HG03175 (cell line): ENCODE measurements around the gene TBCEL.

Source experiments
- ATAC-seq: cut with Tn5 transposase; IDR thresholded peaks from one replicate; pipeline ENCODE4 v1.9.1; 2021; ENCODE audit warnings: mild to moderate bottlenecking, moderate library complexity; ENCODE audit not compliant: unreplicated experiment

TBCEL gene

DNA sequence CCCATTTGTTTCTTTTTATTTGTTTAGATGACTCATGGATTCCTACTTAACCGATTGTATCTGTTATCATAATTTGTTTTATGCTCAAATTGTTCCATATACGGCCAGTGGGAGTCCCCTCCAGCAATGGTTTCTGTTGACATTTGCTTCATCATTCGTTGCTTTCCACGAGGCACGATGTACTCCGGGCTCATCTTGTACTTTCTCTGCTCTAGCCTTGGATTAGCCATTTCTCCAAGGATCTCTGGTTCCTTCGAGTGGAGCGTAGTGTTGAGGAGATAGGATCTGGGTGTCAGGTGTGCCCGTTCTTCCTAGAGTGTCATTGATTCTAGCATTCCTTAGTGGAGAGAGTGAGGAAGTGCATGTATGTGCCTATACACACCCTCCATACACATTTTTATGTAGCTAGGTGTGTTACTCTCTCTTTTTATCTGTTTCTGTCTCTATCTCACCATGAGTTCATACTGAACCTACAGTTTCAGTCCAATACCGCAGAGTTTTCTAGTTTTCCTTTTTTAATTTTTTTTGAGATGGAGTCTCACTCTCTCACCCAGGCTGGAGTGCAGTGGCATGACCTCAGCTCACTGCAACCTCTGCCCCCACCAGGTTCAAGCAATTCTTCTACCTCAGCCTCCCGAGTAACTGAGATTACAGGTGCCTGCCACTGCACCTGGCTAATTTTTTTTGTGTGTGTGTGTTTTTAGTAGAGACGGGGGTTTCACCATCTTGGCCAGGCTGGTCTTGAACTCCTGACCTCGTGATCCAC is 108.5 kb downstream of the TBCEL start:
- ATAC-seq = no peak

DNA sequence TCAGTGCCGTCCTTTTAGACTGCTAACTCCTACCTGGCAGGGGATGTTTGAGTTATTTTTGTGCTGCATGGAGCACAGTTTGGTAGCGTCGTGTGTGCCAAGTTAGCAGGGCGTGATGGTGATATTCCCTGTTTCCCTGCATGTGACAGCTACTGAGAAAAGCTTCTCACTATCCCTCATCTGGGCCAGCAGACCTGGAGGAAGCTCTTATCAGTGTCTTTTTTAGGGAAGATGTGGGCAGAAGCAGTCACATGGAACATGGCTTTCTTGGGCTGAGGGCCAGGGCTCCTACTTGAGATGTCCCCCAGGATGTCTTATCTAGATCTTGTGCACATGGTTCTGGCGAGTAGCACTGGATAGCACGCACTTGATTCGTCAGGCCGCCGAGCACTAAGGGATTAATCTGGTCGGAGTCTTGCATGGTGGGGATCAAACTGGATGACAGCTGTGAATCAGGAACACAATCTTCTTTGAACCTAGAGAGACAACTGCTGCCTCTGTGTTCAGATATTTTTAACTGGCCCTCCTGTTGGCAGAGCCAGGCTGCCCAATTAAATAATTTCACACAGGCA is 110.9 kb downstream of the TBCEL start:
- no peak for ATAC-seq

DNA sequence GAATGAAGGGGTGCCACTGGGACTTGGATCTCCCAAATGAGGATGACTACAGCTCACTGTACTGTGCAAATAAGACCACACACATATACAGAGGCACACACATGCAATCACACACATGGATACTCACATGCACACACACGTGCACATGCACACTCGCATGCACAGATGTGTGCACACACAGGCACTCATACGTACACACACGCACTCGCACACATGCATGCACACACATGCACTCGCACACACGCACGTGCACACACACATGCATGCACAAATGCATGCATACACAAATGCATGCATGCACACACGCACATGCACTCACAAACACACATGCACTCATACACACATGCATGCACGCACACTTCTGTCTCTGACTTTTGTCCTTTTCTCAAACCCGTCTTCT is 113.1 kb downstream of the TBCEL start:
- ATAC-seq = no peak

DNA sequence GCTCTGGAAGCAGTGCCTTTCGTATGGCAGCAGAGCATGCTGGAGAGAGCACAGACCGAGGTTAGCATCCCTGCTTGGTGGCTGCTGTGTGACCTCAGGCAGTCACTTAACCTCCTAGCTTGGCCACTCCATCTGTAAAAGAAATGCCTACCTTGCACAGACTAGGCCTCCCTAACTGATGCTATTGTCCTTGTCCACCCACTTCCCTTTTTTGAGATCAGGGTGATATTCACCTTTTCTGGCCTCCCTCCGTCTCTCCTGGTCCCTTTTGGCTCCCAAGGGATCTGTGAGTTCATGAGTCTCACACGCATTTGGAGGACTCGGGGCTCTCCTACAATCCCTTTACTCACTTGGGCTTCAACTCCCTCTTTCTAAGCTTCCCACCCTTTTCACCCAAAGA is 114.4 kb downstream of the TBCEL start:
- no peak for ATAC-seq

DNA sequence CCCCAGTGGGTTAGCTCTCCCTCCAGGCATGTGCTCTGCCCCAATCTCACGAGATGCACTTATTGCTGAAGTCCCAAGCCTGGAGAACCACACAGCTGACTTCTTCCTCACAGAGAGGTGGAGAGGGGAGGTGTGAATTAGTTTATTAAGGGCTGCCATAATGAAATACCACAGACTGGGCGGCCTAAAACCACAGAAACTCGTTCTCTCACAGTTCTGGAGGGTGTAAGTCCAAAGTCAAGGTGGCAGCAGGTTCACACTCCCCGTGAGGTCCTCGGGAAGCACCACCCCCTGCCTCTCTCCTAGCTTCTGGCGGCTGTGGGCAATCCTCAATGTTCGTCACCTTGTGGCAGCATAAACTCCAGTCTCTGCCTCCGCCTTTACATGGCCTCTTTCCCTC is 116.5 kb downstream of the TBCEL start:
- ATAC-seq = no peak
